GM12878 (cell line): ENCODE measurements around the gene C1orf50. TPM values are rescaled to one million over a fixed set of nuclear protein-coding genes. Genes with fewer than 3 reads are reported as not detected.

Source experiments
- ATAC-seq: fragments of 200-7000 bp; cut with Tn5 transposase; 3 replicates; pipeline ENCODE4 v1.9.1; 2020; ENCODE audit warnings: mild to moderate bottlenecking, moderate library complexity
- BruUV-seq: library from RNA; stranded (reverse); fragments of 400-500 nt; replicated peaks from 2 replicates; lab custom pipeline; 2021; lab: Mats Ljungman, UMichigan
- CTCF ChIA-PET: fragments of 300-600 bp; sonication (Branson Sonifier 250); formaldehyde crosslinking; extraction: SDS; loops from one replicate; lab custom pipeline; 2021; ENCODE audit warnings: inconsistent platforms; lab: Yijun Ruan, JAX
- POLR2A ChIA-PET: fragments of 350-600 bp; formaldehyde crosslinking; extraction: SDS; loops from one replicate; lab custom pipeline; 2021; ENCODE audit warnings: inconsistent platforms; lab: Charles Lee
- RAD21 ChIA-PET: fragments of 300-600 bp; sonication (Branson Sonifier 250); formaldehyde crosslinking; loops from one replicate; lab custom pipeline; 2023; ENCODE audit warnings: antibody characterized with exemption; ENCODE audit not compliant: unreplicated experiment; lab: Charles Lee
- SMC1A ChIA-PET: fragments of 300-600 bp; sonication (Branson Sonifier 250); formaldehyde crosslinking; loops from one replicate; lab custom pipeline; 2023; ENCODE audit not compliant: unreplicated experiment, uncharacterized antibody; lab: Charles Lee
- DNase-seq: peaks from one replicate; pipeline ENCODE4 v3.0.0-alpha.2; 2011; ENCODE audit warnings: low read depth, low spot score
- FAIRE-seq: peaks from 3 replicates; lab custom pipeline; 2011; peaks lifted over from hg19 to GRCh38; lab: Jason Lieb, UNC
- H2AFZ ChIP-seq: 2 replicates; pipeline ENCODE4 v1.6.0; 2011; ENCODE audit warnings: low read depth, low read length, control low read depth; ENCODE audit not compliant: control insufficient read depth
- H3K27ac ChIP-seq: 2 replicates; pipeline ENCODE4 v1.5.1; 2011; ENCODE audit warnings: control low read depth; ENCODE audit not compliant: control insufficient read depth, insufficient read depth
- H3K27me3 ChIP-seq, 2 experiments: replicated peaks in 1 of 2; 2 replicates each; pipeline versions ENCODE4 v1.6.0 to v1.6.1; 2011; ENCODE audit warnings: low read length in 1 of 2; ENCODE audit not compliant: control insufficient read depth in 2 of 2, insufficient read depth in 2 of 2
- H3K36me3 ChIP-seq, 2 experiments: 2 replicates each; pipeline ENCODE4 v1.5.1; 2011; ENCODE audit warnings: low read length in 1 of 2; ENCODE audit not compliant: control insufficient read depth in 2 of 2, insufficient read depth in 2 of 2
- H3K4me1 ChIP-seq: 2 replicates; pipeline ENCODE4 v1.6.1; 2011; ENCODE audit warnings: mild to moderate bottlenecking, low read length, moderate library complexity, mixed read lengths; ENCODE audit not compliant: control insufficient read depth, insufficient read depth
- H3K4me2 ChIP-seq: 2 replicates; pipeline ENCODE4 v1.6.0; 2011; ENCODE audit warnings: control low read depth; ENCODE audit not compliant: control insufficient read depth, insufficient read depth
- H3K4me3 ChIP-seq: fragments of 200-600 bp; sonication (generic); 2 replicates; pipeline ENCODE4 v1.5.1; 2016
- H3K79me2 ChIP-seq: 2 replicates; pipeline ENCODE4 v1.6.0; 2011; ENCODE audit warnings: low read length; ENCODE audit not compliant: control insufficient read depth, insufficient read depth
- H3K9ac ChIP-seq: 2 replicates; pipeline ENCODE4 v1.8.0; 2011; ENCODE audit warnings: low read length, control low read depth, mixed read lengths; ENCODE audit not compliant: control insufficient read depth, insufficient read depth
- H3K9me3 ChIP-seq: replicated peaks from 3 replicates; pipeline ENCODE4 v1.5.1; 2011; ENCODE audit warnings: mild to moderate bottlenecking, low read length; ENCODE audit not compliant: control insufficient read depth, insufficient read depth
- H4K20me1 ChIP-seq: 2 replicates; pipeline ENCODE4 v1.6.0; 2011; ENCODE audit not compliant: control insufficient read depth, insufficient read depth
- CREB1 ChIP-seq: IDR thresholded peaks from 2 replicates; pipeline ENCODE4 v1.6.1; 2012; ENCODE audit warnings: low read depth, mild to moderate bottlenecking, inconsistent platforms
- DPF2 ChIP-seq: fragments of 450-650 bp; IDR thresholded peaks from 2 replicates; pipeline ENCODE4 v1.6.1; 2017; ENCODE audit warnings: mild to moderate bottlenecking
- GATAD2B ChIP-seq: fragments of 450-650 bp; conservative IDR thresholded peaks from 2 replicates; pipeline ENCODE4 v1.6.1; 2017; ENCODE audit warnings: low read depth, mild to moderate bottlenecking, moderate library complexity
- IKZF2 ChIP-seq, 2 experiments: fragments of 450-650 bp; IDR thresholded peaks; 2 replicates each; pipeline ENCODE4 v1.6.1; 2017; ENCODE audit warnings: mild to moderate bottlenecking in 2 of 2, moderate library complexity in 2 of 2
- NBN ChIP-seq: fragments of 450-650 bp; IDR thresholded peaks from 2 replicates; pipeline ENCODE4 v1.6.1; 2016
- POU2F2 ChIP-seq: IDR thresholded peaks from 3 replicates; pipeline ENCODE4 v1.6.1; 2011; ENCODE audit warnings: low read depth, mild to moderate bottlenecking, low read length, borderline replicate concordance
- RB1 ChIP-seq: fragments of 450-650 bp; formaldehyde crosslinking; IDR thresholded peaks from 2 replicates; pipeline ENCODE4 v1.6.1; 2017; ENCODE audit warnings: mild to moderate bottlenecking, borderline replicate concordance
- SMAD5 ChIP-seq: IDR thresholded peaks from 2 replicates; pipeline ENCODE4 v1.6.1; 2016; ENCODE audit warnings: antibody characterized with exemption, low read depth
- SMARCA5 ChIP-seq: fragments of 450-650 bp; IDR thresholded peaks from 2 replicates; pipeline ENCODE4 v1.6.1; 2017; ENCODE audit warnings: mild to moderate bottlenecking
- SRF ChIP-seq, 2 experiments: IDR thresholded peaks; 2 replicates each; pipeline ENCODE4 v1.6.1; 2011; ENCODE audit warnings: low read depth in 2 of 2, low read length in 2 of 2, mild to moderate bottlenecking in 1 of 2, moderate library complexity in 1 of 2
- TCF3 ChIP-seq: IDR thresholded peaks from 2 replicates; pipeline ENCODE4 v1.6.1; 2012; ENCODE audit warnings: low read depth, mild to moderate bottlenecking, low read length, borderline replicate concordance; ENCODE audit not compliant: insufficient read depth
- ZNF592 ChIP-seq: fragments of 450-650 bp; IDR thresholded peaks from 2 replicates; pipeline ENCODE4 v1.6.1; 2017; ENCODE audit warnings: mild to moderate bottlenecking, moderate library complexity
- ZNF622 ChIP-seq: fragments of 450-650 bp; IDR thresholded peaks from 2 replicates; pipeline ENCODE4 v1.6.1; 2017; ENCODE audit warnings: mild to moderate bottlenecking, inconsistent platforms
- WGBS: methylation state at CpG from one replicate; pipeline ENCODE4 v1.1.6; 2016; ENCODE audit warnings: low lambda C conversion rate; ENCODE audit not compliant: insufficient replicate concordance, insufficient coverage; ENCODE audit errors: missing lambda C conversion rate; 5-methylcytosine and 5-hydroxymethylcytosine counted together
- in situ Hi-C: fragments of 300-500 bp; cut with MboI; formaldehyde crosslinking; loops from 9 replicates; pipeline ENCODE4 v1.14.3; 2018; ENCODE audit warnings: mixed read lengths
- intact Hi-C: fragments of 100-400 bp; cut with micrococcal nuclease; formaldehyde crosslinking; loops from one replicate; pipeline ENCODE4 v1.14.2; 2022; ENCODE audit not compliant: unreplicated experiment
- polyA plus RNA-seq, 11 experiments: library from polyadenylated mRNA; depleted of rRNA in 4 of 11; unstranded in 6 of 11; stranded (reverse) in 5 of 11; fragments of >200 nt; fragmentation: Nextera tagmentation in 4 of 11; fragmentation: Illumina TruSeq in 1 of 11; extraction: Ambion mirVana in 4 of 11; extraction: Trizol in 1 of 11; gene quantifications; 1 replicate in 1 of 11; 2 replicates in 10 of 11; pipeline versions ENCODE4 v1.2.1 to v1.2.3, GENCODE V29; 2011 to 2016; ENCODE audit warnings: inconsistent platforms in 2 of 11, missing spikeins in 2 of 11, low read depth in 1 of 11
- total RNA-seq, 4 experiments: library from RNA; depleted of rRNA in 3 of 4; stranded (reverse); fragments of >200 nt in 3 of 4; fragmentation: Illumina TruSeq in 1 of 4; extraction: Trizol in 1 of 4; gene quantifications; 2 replicates each; pipeline versions ENCODE4 v1.2.1 to v1.2.3, GENCODE V29; 2013 to 2021
- TF ChIP-seq, protein P1 (sequence below): fragments of 450-650 bp; IDR thresholded peaks from 2 replicates; pipeline ENCODE4 v1.6.1; 2018; ENCODE audit warnings: borderline replicate concordance, mild to moderate bottlenecking; ENCODE audit not compliant: partially characterized antibody
- TF ChIP-seq, protein P2 (sequence below): IDR thresholded peaks from 2 replicates; pipeline ENCODE4 v1.6.1; 2012; ENCODE audit warnings: improper control_type of control experiment, low read depth, low read length; ENCODE audit not compliant: insufficient replicate concordance

The C1orf50 gene
- total and polyA plus RNA-seq, 10 of the 15 experiments (the other 5 are each of a cell fraction or from before 2014, with no cell fraction given) = 1.2 to 10.7 (median 6.7) TPM

DNA sequence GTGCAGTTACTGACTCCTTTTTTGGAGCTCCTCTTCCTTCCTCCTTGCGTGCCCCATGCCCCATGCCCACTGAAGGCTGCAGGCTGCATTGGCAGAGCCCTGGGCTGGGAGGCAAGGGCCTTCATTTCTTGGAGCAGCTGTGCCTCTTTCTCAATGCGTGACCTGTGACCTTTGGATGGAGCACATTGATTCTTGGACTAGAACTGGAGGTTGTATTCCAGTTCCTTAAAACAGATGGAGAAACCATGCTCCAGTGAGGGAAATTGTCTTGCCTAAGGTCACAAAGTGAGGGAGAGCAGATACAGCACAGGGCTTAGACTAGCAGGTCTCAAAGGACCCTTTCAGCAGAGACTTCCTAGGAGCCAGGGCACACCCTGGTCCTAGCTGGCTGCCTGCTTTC is 26.8 kb downstream of the C1orf50 start:
- no peaks in the 10 kb centered on the region for H3K36me3 ChIP-seq
- no peak for FAIRE-seq
- H3K4me2 ChIP-seq = no peak overlapping the region
- intact Hi-C loops = no loop called here
- no peak overlapping the region for H3K9ac ChIP-seq
- H3K27me3 ChIP-seq = no peaks in the 10 kb centered on the region
- H3K9me3 ChIP-seq = no peaks in the 10 kb centered on the region
- ChIA-PET CTCF (no interaction called here), RAD21 (no interaction called here), POLR2A (no interaction called here), SMC1A (no interaction called here)
- H3K4me1 ChIP-seq = no peaks in the 10 kb centered on the region
- 21% methylated on average over 2 of the region's 2 CpGs for WGBS
- DNase-seq = no peak
- no peak for ATAC-seq
- no peak overlapping the region for H2AFZ ChIP-seq
- no TSS peak for BruUV-seq
- in situ Hi-C loops = no loop called here
- no peak overlapping the region for H3K27ac ChIP-seq
- H3K79me2 ChIP-seq = no peaks in the 10 kb centered on the region
- no peaks in the 10 kb centered on the region for H4K20me1 ChIP-seq
- no peak overlapping the region for H3K4me3 ChIP-seq
- TF ChIP-seq ZNF622 (no peak), CREB1 (no peak), ZNF592 (no peak), DPF2 (no peak), SMARCA5 (no peak), NBN (no peak), SRF (IDR thresholded peaks at IDR 0.05; ENCODE audit: low read depth in 2 of 2, low read length in 2 of 2) (no peak), IKZF2 (IDR thresholded peaks at IDR 0.05) (no peak), GATAD2B (no peak), POU2F2 (no peak), SMAD5 (no peak), RB1 (no peak), TCF3 (no peak)
- TF ChIP-seq, protein P1, sequence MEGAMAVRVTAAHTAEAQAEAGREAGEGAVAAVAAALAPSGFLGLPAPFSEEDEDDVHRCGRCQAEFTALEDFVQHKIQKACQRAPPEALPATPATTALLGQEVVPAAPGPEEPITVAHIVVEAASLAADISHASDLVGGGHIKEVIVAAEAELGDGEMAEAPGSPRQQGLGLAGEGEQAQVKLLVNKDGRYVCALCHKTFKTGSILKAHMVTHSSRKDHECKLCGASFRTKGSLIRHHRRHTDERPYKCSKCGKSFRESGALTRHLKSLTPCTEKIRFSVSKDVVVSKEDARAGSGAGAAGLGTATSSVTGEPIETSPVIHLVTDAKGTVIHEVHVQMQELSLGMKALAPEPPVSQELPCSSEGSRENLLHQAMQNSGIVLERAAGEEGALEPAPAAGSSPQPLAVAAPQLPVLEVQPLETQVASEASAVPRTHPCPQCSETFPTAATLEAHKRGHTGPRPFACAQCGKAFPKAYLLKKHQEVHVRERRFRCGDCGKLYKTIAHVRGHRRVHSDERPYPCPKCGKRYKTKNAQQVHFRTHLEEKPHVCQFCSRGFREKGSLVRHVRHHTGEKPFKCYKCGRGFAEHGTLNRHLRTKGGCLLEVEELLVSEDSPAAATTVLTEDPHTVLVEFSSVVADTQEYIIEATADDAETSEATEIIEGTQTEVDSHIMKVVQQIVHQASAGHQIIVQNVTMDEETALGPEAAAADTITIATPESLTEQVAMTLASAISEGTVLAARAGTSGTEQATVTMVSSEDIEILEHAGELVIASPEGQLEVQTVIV = no peak
- TF ChIP-seq, protein P2, sequence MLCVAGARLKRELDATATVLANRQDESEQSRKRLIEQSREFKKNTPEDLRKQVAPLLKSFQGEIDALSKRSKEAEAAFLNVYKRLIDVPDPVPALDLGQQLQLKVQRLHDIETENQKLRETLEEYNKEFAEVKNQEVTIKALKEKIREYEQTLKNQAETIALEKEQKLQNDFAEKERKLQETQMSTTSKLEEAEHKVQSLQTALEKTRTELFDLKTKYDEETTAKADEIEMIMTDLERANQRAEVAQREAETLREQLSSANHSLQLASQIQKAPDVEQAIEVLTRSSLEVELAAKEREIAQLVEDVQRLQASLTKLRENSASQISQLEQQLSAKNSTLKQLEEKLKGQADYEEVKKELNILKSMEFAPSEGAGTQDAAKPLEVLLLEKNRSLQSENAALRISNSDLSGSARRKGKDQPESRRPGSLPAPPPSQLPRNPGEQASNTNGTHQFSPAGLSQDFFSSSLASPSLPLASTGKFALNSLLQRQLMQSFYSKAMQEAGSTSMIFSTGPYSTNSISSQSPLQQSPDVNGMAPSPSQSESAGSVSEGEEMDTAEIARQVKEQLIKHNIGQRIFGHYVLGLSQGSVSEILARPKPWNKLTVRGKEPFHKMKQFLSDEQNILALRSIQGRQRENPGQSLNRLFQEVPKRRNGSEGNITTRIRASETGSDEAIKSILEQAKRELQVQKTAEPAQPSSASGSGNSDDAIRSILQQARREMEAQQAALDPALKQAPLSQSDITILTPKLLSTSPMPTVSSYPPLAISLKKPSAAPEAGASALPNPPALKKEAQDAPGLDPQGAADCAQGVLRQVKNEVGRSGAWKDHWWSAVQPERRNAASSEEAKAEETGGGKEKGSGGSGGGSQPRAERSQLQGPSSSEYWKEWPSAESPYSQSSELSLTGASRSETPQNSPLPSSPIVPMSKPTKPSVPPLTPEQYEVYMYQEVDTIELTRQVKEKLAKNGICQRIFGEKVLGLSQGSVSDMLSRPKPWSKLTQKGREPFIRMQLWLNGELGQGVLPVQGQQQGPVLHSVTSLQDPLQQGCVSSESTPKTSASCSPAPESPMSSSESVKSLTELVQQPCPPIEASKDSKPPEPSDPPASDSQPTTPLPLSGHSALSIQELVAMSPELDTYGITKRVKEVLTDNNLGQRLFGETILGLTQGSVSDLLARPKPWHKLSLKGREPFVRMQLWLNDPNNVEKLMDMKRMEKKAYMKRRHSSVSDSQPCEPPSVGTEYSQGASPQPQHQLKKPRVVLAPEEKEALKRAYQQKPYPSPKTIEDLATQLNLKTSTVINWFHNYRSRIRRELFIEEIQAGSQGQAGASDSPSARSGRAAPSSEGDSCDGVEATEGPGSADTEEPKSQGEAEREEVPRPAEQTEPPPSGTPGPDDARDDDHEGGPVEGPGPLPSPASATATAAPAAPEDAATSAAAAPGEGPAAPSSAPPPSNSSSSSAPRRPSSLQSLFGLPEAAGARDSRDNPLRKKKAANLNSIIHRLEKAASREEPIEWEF = no peak
